NCI-H345 treated with DMSO at 0.1 percent for 48 hours (cell line): ENCODE data around the gene MLXIP.
"Not testable (repeated sequence)": the region's sequence is repeated elsewhere in the genome, so short reads cannot be mapped to it uniquely, and the experiment has no call there.

ENCODE experiments used
- DNase-seq: peaks from one replicate; lab custom pipeline; 2025; ENCODE audit not compliant: unreplicated experiment; lab: John Stamatoyannopoulos, UW

MLXIP gene

DNA sequence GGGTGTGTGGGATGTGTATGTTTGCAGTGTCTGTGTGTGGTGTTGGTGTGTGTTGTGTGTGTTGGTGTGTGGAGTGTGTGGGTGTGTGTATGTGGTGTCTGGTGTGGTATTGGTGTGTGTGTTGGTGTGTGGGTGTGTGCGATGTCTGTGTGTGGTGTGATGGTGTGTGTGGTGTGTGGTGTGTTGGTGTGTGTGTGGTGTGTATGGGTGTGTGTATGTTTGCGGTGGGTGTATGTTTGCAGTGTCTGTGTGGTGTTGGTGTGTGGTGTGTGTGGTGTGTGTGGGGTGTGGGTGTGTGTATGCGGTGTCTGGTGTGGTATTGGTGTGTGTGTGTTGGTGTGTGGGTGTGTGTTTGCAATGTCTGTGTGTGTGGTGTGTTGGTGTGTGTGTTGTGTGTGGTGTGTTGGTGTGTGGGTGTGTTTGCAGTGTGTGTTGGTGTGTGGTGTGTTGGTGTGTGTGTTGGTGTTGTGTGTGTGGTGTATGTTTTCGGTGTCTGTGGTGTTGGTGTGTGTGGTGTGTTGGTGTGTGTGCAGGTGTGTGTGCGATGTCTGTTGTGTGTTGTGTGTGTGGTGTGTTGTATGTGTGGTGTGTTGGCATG, 15.7 kb downstream of the MLXIP start:
- no peak for DNase-seq

DNA sequence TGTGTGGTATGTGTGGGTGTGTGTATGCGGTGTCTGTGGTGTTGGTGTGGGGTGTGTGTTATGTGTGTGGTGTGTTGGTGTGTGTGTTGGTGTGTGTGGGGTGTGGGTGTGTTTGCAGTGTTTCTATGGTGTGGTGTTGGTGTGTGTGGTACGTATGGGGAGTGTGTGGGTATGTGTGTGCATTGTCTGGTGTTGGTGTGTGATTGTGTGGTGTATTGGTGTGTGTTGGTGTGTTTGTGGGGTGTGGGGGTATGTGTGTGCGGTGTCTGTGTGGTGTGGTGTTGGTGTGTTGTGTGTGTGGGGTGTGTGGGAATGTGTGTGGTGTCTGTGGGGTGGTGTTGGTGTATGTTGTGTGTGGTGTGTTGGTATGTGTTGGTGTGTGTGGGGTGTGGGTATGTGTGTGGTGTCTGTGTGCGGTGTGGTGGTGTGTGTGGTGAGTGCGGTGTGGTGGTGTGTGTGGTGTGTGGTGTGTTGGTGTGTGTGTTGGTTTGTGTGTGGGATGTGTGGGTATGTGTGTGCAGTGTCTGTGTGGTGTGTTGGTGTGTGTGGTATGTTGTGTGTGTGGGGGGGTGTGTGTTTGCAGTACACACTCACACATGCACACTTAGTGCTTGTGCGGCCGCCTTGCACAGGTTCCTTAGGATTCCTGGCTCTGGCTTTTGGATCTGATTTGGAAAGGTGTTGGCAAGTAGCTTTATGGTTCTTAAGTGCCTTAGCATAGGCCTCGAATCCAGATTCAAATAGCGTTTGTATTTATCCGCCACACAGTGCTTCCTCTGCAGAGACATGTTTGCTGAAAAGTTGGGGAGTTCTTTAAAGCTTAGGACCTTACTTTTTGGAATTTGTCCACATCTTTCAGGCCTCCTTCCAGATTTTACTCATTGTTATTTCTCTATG, 16.4 kb downstream of the MLXIP start:
- DNase-seq: no peak

DNA sequence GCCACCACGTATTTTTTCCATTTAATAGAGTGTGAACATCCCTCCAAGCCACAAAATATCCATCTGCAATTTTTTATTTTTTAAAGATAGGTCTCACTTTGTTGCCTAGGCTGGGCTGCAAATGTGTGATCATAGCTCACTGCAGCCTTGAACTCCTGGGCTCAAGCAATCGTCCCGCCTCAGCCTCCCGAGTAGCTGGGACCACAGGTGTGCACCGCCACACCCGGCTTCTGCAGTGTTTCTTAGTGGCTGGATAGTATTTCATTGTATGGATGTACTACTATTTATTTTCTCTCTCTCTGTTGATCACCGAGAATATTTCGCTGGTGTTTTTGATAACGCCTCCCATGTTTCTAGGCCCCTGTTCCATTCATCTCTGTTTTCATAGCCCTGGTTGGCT, 17.5 kb downstream of the MLXIP start:
- DNase-seq: no peak

DNA sequence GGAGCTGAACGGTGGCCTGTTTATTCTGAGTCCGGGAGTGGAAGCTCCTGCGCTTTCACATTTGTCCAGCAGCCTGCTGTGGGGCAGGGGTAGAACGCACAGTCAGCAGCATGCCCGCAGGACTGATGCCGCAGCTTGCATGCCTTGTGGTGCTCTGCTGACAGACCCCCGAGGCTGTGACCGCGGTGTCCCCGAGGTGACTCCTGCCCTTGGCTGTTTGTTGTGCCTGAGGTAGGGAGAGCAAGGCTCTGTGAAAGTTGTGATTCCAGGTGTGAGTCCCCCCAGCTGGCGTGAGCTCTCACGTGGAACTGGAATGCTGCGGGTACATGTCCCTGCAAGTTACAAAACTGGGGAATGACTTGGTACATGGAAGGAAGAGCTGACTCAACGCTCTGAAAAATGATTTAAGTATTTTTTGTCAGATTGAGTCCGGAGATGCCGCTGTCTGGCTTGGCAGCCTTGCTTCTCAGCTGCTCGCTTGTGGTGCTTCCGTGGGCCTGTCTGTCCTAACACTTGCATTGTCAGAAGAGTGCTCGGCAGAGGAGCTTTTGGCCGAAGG, 18.1 kb downstream of the MLXIP start:
- DNase-seq: no peak

DNA sequence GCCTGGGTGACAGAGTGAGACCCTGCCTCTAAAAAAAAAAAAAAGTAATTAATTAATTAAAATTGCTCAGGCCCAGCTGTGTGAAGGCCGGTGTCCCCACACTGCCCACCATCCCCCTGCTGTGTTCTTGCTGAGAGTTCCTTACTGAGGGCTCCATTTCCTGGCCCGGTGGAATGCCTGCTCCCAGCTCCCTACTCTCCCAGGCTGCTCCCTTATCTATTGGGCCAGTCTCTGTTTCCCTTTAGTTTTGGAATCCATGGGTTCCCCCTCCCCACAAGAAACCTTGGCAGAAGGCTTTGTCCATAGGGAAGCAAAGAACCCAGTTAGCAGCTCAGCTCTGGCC, 19.0 kb downstream of the MLXIP start:
- no peak for DNase-seq

DNA sequence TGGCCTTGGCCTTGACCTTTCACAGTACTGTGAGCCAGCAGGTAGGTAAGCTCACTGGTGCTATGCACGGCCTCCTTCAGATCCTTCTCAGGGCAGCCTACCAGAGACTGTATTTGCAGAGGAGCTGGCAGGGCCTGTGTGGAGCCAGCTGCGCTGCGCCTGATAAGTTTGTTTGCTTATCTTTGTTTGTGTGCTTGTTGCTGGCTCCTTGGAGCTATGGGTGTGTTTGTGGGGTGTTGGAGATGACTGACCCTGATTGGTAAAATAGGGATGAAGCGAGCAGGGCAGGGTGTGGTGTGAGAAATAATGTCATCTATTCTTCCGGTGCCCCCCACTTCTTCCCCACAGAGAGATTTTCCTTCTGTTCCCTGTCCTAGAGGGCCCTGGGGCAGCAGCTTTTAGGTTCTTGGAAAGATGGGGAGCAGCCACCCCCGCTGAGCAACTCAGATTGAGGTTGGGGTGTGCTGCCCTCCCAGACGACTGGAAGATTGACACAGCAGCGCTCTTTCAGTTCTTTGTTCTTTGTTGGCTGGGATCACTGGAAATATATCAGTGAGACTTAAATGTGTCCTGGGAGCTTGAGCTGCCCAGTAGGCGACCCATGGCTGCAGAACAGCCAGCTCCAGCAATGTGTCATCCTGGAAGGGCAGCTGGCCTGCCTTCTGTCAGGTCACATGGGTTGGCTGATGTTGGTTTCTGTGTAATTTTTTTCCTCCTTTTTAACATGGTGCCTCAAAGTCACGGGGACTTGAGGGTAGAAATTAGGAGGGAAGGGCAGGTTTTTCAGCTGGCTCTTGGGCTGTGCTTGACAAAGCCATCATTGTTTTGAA, 19.6 kb downstream of the MLXIP start:
- DNase-seq: peak; percentile 43

DNA sequence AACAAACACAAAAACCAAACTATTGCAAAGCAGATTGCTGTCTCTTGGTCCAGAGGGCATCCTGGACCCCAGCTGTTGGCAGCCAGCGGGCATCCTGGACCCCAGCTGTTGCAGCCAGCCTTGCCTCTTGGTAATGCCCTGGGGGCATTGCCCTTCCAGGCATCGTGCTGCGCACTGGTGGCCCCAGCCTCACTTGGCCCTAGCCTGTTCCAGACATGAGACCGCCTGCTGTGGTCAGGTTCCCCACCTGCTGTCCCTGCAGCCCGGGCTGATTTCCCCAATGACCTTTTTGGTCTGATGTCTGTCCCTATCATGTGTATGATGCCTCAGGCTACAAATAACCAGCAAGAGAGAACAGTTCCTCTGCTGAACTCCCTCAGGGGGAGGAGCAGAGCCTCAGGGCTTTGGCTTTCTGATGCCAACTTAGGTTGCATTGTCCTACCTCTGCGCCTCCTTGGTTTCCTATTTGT, 20.8 kb downstream of the MLXIP start:
- DNase-seq: no peak

DNA sequence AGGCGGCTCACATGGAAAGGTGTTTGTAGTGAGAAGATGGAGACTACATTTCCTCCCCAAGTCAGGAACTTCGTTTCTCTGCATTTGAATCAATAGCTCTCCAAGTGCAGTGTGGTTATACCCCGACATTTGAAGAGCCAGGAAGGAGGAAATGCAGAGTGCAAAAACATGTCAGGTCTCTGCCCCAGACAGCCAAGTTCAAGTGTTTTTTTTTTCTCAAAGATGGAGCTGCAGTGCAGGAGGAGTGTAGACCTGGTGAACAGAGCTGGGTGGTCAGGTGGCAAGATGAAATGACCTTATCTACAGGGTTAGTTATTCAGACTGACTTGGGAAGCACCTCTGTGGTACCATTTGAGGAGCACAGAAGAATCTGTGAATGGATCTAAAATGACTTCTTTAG, 21.3 kb downstream of the MLXIP start:
- no peak for DNase-seq

DNA sequence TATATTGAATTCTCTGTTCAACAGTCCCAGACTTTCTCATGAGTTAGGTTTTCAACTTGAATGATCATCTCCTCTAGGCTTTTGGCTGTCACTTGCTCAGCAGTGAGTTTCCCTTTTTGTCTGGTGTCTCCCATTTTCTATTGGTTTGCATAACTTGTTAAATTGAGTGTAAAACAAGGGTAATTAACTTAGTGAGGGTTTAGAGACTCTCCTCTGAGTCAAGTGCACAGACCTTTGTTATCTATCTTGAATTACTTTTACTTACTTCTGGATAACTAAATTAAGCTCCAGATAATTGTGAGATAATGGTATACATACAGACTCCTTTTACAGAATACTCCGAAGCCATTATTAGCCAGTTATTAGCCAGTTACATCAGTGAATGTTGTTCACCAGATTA, 22.0 kb downstream of the MLXIP start:
- DNase-seq: no peak

GRCh38 chr12:122102331-122102730, 23.8 kb downstream of the MLXIP start:
- DNase-seq: no peak

DNA sequence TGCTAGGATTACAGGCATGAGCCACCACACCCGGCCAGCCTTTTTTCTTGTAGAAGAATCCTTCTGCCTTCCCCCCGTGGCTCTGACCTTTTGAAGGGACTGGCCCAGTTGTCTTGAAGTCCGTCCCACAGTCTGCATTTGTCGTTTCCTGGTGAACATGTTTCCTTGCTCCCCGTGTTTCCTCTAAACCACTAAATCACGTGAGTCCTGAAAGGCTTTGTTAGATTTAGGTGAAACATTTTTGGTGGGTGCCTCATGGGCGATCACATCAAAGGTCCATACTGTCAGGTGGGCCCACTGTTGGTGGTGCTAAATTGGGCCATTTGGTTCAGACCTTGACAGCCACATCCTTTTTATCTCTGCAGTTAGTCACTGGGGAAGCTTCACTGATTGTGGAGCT, 26.3 kb downstream of the MLXIP start:
- no peak for DNase-seq

- DNase-seq: not testable (repeated sequence)
Observed at GRCh38 chr12:122105496-122105895, 26.9 kb downstream of the MLXIP start.

DNA sequence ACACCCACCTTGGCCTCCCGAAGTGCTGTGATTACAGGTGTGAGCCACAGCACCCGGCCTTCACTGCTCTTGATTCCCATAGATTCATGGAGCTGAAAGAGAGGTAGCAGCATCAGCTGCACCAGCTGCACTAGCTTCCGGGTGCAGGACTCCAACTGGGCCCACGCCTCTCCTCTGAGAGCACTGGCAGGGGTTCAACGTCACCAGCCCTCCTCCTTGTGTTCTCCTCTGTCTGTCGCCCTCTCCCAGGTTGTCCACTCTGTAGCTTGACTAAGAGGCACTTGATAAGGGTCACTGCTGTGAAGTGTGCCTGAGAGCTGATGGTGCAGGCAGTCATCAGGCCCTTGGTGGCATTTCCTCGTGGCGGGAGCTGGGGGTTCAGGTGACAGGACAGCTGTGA, 28.3 kb downstream of the MLXIP start:
- peak; percentile 69 for DNase-seq

GRCh38 chr12:122107261-122107660, 28.7 kb downstream of the MLXIP start:
- no peak for DNase-seq

GRCh38 chr12:122111089-122111641, 32.6 kb downstream of the MLXIP start:
- DNase-seq: peak; percentile 51

GRCh38 chr12:122116707-122117535, 38.4 kb downstream of the MLXIP start:
- DNase-seq: peak; percentile 58

DNA sequence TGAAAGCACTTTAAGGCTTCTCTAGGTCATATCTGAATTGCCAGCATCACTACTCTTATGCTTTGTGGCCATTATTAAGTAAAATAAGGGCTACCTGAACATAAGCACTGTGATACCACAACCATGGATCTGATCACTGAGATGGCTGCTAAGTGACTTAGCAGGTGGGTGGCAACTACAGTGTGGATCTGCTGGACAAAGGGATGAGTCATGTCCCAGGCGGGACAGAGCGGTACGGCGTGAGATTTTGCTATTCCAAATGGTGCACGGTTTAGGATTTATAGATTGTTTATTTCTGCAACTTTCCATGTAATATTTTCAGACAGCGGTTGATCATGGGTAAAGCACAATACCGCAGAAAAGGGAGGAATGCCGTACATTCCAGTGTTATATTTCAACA, 39.4 kb downstream of the MLXIP start:
- DNase-seq: no peak

DNA sequence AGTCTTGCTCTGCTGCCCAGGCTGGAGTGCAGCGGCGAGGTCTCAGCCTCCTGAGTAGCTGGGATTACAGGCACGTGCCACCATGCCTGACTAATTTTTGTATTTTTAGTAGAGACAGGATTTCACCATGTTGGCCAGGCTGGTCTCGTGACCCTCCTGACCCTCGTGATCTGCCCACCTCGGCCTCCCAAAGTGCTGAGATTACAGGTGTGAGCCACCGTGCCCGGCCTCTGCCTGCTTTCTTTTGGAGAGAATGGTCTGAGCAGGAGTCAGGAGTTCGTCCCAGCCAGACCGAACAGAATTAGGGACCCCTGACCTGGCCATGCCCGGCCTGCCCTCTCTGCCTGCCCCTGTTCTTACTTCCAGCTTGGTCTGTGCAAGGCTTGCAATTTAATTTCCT, 42.8 kb downstream of the MLXIP start:
- not testable (repeated sequence) for DNase-seq

DNA sequence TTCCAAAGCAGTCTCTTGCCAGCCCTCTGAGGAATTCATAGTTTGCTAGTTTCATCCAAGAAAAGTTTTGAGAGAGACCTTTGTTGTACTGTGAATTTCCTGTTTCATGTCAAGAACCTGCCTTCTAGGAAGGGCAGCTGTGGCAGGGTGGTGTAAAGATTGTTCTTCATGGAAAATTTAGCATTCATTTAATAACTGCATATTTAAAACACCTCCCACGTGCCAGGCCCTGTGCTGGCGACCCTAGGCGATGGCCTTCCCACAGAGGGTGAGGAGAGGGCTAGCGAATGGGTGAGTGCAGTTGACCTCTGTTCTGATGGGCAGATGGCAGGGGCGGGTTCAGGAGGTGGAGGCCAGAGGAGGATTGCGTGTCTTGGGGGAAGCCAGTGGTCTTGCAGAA, 43.2 kb downstream of the MLXIP start:
- no peak for DNase-seq

GRCh38 chr12:122123051-122123760, 44.6 kb downstream of the MLXIP start:
- peak; percentile 40 for DNase-seq
